8988T (cell line): ENCODE results near the gene RGR.
A peak's percentile ranks its signal among the peaks of the same experiment; 100 is the strongest.
"Not testable (repeated sequence)": the region's sequence is repeated elsewhere in the genome, so short reads cannot be mapped to it uniquely, and the experiment has no call there.

Experiments used
- DNase-seq: peaks from one replicate; pipeline ENCODE4 v3.0.0; 2011

The RGR gene

DNA sequence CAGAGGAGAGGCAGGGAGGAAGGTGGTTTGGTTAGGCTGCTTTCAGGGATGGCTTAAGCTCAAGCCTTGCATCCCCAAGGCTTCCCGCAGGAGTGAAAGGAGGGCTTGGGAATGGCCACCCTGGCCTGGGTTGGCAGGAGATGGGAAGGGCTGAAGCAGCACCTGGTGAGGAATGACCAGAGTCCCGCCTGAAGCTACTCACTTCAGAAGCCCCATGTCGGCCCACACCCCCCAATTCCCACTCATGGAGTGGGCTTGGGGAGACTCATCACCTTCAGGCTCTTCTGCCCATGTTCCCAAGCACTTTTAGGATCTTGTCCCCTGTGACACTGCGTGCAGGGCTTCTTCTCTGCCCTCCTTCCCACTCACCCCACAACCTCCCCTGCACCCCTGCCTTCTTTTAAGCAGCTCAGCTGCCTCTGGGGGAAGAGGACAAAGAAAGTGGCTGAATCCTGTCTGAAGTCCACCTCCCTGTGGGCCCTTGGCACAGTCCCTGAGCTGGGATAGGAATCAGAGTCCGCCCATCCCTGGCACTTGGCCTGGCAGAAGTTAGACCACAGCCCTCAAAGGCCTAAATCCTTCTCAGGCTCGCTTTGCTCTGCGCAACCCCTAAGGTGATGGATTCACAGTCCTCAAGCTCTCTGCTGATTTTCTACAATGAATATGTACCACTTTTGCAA lies 16.5 kb downstream of the RGR start:
- no peak for DNase-seq

GRCh38 chr10:84262190-84262956 lies 17.5 kb downstream of the RGR start:
- no peak for DNase-seq

DNA sequence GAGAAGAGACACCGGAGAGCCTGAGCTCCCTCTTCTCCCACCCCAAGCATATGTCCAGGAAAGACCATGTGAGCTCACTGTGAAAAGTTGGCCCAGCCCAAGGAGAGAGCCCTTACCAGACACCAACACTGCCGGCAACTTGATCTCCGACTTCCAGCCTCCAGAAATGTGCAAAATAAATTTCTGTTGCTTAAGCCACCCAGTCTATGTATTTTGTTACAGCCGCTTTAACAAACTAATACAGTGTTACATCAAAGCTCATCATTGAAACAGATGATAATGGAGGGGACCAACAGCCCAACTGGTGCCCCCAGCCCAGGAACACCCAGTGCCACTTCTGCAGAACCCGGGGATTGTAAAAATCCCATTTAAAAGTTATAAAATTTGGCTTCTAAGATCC lies 18.9 kb downstream of the RGR start:
- DNase-seq: no peak

DNA sequence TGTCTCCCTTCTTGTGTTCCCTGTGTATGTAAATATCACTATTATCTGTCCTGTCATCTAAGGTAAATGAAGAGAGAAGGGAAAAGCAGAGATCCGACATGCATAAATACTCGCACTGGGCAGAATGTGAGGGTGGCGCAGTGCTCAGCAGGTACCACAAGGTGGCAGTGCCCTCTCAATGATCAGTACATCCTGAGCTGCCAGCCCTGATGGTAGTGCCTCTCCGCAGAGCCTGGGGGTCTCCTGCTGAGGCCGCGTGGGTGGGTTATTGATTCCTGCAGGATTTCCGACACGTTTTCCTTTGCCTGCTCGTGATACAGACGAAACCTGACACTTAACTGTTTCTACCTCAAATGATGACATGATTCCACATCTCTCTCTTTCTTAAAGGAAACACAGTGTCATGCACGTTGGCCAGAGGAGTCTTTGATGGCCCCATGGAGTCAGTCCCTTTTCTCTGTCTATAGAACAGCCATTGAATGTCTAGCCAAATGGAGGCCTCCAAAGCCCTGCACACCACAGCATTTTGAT lies 19.8 kb downstream of the RGR start:
- DNase-seq: no peak

DNA sequence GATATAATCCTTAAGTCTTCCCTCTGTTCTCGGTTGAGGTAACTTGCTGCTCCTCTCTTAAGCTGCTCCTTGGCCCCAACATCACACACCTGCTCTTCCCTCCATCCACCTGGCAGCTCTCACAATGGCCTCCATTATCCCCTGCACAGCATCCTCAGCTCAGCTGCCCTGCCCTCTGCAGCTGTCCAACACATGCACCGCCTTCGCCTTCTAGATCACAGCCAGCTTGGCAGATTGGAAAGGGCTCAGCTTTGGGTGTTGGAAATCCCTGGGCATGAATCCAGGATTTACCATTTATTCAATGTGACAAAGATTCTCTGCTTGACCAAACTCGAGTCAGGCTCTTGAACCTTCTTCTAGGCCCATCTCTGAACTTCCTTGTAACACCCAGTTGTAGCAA lies 20.6 kb downstream of the RGR start:
- DNase-seq: no peak

DNA sequence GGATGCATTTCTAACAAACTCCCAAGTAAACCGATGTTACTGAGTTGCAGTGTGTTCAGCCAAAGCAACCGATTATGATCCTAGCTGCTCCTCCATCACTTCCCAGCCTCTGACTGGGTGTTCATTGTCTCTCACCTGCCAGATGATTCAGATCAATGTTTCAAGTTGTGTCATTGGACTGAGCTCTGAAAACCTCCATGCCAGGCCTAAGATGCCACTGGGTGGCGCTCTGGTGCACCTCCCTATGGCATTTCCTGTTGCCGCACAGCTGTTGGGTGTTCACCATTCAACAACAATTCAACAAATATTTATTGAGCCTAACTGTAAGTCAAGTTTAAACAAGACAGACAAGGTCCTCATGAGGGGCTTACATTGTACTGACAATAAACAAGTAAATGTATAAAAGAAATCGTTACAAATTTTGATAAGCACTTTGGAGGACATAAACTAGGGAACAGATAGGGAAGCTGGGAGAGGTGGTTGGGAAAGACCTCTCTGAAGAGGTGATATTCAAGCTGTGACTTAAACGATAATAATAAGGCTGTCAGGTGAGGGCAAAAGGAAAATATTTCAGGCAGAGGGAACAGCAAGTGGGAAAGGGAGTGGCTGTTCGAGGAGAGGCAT lies 22.8 kb downstream of the RGR start:
- DNase-seq: no peak

DNA sequence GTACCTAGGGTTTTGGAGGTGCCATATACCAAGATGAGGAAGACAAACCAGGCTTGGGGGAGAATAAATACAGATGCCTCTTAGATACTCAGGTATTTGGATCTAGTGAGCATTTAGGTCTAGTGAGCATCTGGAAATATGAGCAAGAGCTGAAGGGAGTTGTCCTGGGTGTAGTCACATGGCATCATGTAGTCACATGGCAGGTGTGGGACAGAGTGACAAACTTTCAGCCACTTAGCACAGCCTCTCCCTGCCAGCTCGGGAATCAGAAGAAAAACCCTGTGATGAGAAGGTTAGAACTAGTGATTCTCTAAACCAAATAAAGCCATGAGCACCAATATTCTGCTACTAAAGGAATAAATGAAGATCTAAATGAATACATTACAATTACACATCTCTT lies 24.3 kb downstream of the RGR start:
- no peak for DNase-seq

- no peak for DNase-seq
Measured at GRCh38 chr10:84269773-84270172, 24.9 kb downstream of the RGR start.

DNA sequence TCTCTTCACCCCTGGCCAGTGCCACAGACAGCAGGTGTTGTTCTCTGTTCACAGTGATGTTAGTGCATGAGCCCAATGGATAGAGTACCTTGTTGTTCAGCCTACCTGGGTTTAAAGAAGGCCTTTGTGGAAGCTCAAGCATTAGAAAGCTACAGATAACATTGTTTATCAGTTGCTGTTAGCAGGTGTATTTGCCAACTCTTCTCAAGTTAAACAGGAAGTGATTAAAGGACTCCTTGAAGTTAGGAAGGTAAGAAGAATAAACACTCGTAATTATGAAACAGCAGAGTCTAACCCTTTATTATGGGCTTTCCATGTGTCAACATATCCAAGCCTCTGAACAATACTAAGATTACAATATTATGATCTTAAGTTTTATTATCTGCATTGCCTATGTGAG lies 25.9 kb downstream of the RGR start:
- DNase-seq: no peak

GRCh38 chr10:84279876-84280475 lies 35.1 kb downstream of the RGR start:
- DNase-seq: not testable (repeated sequence)

GRCh38 chr10:84286695-84287094 lies 41.8 kb downstream of the RGR start:
- no peak for DNase-seq

DNA sequence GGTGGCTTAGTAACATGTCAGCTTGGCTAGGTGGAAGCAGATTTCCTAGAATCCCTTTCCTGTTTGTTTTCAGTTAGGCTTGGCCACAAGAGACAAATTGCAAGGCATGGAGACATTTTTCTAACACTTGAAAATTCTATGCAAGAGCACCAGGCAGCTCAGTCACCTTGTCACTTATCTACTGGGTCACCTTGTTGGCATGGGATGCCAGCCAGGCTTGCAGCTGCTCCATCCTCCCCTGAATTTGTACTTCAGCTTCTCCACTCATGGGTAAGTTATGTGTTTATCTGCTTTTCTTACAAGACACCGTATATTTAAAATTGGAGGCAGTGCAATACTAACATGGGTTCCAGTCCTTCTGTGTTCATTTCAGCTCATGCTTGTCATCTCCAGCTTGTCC lies 43.3 kb downstream of the RGR start:
- no peak for DNase-seq

DNA sequence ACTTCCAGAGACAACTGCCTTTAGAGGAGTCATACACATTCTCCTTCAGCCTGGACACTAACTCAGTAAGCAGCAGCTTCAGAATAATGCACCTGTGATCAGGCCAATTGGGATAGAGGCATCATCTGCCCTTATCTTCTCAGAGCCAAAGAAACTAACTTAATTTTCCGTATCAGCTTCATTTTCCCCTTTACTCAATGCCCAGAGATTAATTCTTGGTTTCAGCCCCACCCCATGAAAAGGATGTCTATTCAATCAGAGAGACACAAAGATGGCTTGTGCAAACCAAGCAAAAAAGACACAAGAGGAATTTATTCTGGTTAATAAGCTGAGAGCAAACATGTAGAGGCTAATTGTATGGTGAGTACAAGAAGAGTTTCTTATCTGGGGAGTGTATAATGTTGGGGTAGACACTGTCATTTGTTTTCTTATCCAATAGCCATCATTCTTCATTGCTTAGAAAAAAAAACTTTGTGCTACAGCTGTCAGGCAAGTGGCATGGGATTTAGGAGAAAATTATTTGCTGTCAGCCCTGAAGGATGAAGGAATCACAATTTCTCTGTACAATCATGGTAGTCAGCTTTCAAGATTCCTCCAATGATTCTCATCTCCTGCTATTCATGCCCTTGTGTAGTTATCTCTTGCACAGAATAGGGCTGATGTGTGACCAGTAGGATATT lies 44.8 kb downstream of the RGR start:
- DNase-seq: no peak

DNA sequence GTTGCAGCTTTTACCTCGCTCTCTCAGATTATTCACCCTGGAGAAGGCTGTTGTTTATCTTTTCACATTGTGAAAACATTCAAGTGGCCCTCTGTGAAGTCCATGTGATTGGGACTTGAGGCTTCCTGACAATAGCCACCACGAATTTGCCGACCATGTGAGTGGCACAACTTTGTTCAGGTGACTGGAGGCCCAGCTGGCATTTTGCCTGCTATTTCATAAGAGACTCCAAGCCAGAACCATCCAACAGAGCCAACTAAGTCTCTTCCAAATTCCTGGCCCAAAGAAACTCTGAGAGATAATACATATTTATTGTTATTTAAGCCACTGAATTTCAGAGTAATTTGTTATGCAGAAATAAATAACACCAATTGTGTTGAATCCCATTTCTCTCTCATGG lies 45.4 kb downstream of the RGR start:
- no peak for DNase-seq

GRCh38 chr10:84291384-84291783 lies 46.5 kb downstream of the RGR start:
- peak; percentile 12 for DNase-seq

GRCh38 chr10:84292502-84292901 lies 47.6 kb downstream of the RGR start:
- DNase-seq: no peak

DNA sequence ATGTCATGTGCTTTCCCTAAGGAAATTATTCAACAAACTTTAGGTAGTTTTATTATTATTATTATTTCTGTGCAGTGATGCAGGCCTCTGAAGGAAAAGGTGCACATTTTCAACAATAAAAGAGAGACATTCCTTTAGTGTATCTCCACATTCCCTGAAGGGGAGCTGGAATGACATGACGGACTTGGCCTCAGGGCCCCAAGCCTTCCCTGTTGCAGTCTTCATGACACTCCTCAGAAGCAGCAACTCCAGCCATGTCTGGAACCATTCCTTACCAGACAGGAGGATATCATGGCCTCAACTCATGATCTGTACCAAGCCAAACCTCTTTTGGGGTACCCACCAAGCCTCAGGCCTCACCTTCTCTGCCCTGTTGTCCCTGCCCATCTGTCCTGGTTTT lies 48.3 kb downstream of the RGR start:
- DNase-seq: no peak

DNA sequence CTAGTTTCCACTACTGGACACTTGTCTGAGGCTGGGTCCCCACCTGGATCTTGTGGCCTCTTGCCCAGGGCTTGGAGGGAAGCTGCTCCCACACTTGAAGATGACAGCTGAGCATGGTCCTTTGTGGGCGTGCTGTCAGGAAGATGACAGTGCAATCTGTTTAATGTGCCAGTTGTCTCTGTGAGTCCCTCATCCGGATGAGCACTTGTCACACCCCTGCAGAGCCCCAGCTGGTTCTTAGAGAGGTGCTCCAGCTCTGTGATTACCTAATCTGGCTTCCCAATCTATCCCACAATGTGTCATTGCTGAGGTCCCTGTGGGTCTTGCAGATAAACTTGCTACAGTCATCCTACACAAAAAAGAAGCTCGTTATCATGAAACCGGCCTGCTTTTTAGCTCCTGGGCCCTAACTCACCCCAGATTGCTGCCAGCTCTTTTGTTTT lies 48.7 kb downstream of the RGR start:
- no peak for DNase-seq

GRCh38 chr10:84294766-84295447 lies 50.1 kb downstream of the RGR start:
- DNase-seq: no peak

GRCh38 chr10:84296091-84296981 lies 51.5 kb downstream of the RGR start:
- DNase-seq: no peak

GRCh38 chr10:84298057-84298456 lies 53.2 kb downstream of the RGR start:
- no peak for DNase-seq
